Measurements from ENCODE around the gene RETSAT.

The RETSAT gene

GRCh38 chr2:85302121-85302520 lies 52.2 kb downstream of the RETSAT start:
- no peak for DNase-seq
